Measurements from ENCODE around the gene SPANXC. TPM values are rescaled to one million over a fixed set of nuclear protein-coding genes. Genes with fewer than 3 reads are reported as not detected.
"Not testable (repeated sequence)": the region's sequence is repeated elsewhere in the genome, so short reads cannot be mapped to it uniquely, and the experiment has no call there.

SPANXC gene
- total RNA-seq (2014; rRNA removed; shearing (Covaris generic)) = not detected in 2 replicates

DNA sequence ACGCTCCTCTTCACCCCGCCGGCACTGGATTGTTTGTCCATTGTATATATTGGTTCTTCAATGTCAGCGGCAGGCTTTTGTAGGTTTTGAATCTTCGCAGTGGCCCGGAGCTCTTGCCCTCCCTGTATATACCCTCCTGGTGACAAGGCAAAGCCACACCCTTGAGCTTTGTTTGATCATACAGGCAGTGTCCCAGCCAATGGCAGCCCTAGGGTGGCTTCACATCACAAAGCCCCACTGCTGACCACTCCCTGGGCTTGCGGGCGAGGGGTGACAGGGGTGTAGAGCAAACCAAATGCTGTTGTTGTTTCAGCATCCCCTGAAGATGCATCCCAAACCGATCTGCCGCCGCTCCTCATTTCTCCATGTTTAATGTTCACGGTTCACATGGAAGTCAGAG lies at the start of gene SPANXC:
SPANXC (minus strand) TSS at position 101 of the 400 bp plus-strand sequence; CDS start at position 41, 60 bp downstream.
- H3K4me3 ChIP-seq (ENCODE audit: insufficient read depth, low read depth, low read length); H3K36me3 ChIP-seq (replicated peaks; ENCODE audit: control insufficient read depth, insufficient read depth, low read length); DNase-seq: not testable (repeated sequence)

GRCh38 chrX:141279476-141279875 lies 37.2 kb upstream of the SPANXC start:
- Histone ChIP-seq H3K27me3 (ENCODE audit: control insufficient read depth, insufficient read depth, low read length) (no peaks in the 10 kb centered on the region), H3K4me3 (ENCODE audit: insufficient read depth, low read depth, low read length) (no peak overlapping the region), H3K36me3 (replicated peaks; ENCODE audit: control insufficient read depth, insufficient read depth, low read length) (no peaks in the 10 kb centered on the region)
- DNase-seq = no peak

More for the DNA sequence above, at the start of gene SPANXC:
- not testable (repeated sequence) for H3K27me3 ChIP-seq (ENCODE audit: control insufficient read depth, insufficient read depth, low read length)

DNA sequence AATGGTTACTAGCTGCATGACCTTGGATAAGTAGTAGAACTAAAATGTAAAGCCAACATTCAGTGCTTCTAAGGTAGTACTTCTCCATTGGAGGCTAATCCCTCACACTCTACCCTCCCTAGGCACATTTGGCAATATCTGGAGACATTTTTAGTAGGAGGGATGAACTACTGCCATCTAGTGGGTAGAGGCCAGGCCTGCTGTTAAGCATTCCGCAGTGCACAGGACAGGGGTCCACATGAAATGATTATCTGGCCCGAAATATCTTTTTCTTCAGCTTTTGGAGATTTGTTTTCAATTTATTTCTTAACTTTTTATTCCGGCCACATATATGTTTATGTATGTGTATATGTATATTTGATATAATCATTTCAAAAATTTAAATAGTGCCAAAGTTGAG lies 36.0 kb upstream of the SPANXC start:
- no peak overlapping the region for H3K4me3 ChIP-seq (ENCODE audit: insufficient read depth, low read depth, low read length)
- no peaks in the 10 kb centered on the region for H3K36me3 ChIP-seq (replicated peaks; ENCODE audit: control insufficient read depth, insufficient read depth, low read length)
- H3K27me3 ChIP-seq (ENCODE audit: control insufficient read depth, insufficient read depth, low read length) = no peaks in the 10 kb centered on the region
- DNase-seq = peak; percentile 19

DNA sequence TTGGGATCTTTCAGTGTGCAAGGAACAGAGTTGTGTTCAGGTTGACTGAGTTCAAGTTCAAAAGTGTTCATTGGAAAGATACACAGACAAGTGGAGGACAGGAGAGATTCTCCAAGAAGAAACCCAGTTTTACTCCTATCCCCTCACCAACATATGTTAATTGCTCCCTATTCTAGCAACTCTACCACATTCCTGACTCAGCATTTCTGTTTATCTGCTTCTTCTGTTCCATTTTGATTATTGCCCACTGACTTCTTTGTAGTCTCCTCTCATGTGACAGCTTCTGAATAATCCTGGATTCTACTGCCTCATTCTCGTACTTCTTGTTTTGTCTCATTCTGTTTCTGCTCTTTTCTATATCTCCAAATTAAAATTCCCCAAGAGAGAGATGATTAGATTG lies 15.8 kb upstream of the SPANXC start:
- no peaks in the 10 kb centered on the region for H3K27me3 ChIP-seq (ENCODE audit: control insufficient read depth, insufficient read depth, low read length)
- no peak overlapping the region for H3K4me3 ChIP-seq (ENCODE audit: insufficient read depth, low read depth, low read length)
- no peak for DNase-seq
- no peaks in the 10 kb centered on the region for H3K36me3 ChIP-seq (replicated peaks; ENCODE audit: control insufficient read depth, insufficient read depth, low read length)

- Histone ChIP-seq H3K27me3 (ENCODE audit: control insufficient read depth, insufficient read depth, low read length) (no peaks in the 10 kb centered on the region), H3K36me3 (replicated peaks; ENCODE audit: control insufficient read depth, insufficient read depth, low read length) (no peaks in the 10 kb centered on the region), H3K4me3 (ENCODE audit: insufficient read depth, low read depth, low read length) (no peak overlapping the region)
- DNase-seq = no peak
These were observed 20.7 kb downstream of the SPANXC start for GRCh38 chrX:141221611-141222010.

GRCh38 chrX:141220342-141221008 lies 21.8 kb downstream of the SPANXC start:
- H3K4me3 ChIP-seq (ENCODE audit: insufficient read depth, low read depth, low read length) = no peak overlapping the region
- H3K36me3 ChIP-seq (replicated peaks; ENCODE audit: control insufficient read depth, insufficient read depth, low read length) = no peaks in the 10 kb centered on the region
- no peak for DNase-seq
- H3K27me3 ChIP-seq (ENCODE audit: control insufficient read depth, insufficient read depth, low read length) = no peaks in the 10 kb centered on the region

DNA sequence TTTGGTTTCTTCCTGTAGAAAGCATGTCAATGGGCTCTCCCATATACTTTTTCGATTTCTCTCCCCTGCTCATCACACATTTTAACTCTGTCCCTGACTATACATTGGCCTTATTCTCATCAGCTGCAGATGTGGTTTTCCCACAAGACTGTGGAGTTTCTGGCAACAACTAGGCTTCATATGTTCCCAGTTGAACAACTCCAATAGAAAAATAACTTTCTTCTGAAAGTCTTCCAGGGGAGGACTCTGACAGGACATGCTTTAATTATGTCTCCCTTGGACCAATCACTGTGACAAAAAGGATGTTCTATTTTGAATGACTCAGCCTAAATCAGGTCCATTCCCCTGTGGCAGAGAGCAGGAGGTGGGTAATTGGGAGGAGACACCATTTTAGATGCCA lies 28.1 kb downstream of the SPANXC start:
- Histone ChIP-seq H3K27me3 (ENCODE audit: control insufficient read depth, insufficient read depth, low read length) (no peaks in the 10 kb centered on the region), H3K36me3 (replicated peaks; ENCODE audit: control insufficient read depth, insufficient read depth, low read length) (no peaks in the 10 kb centered on the region), H3K4me3 (ENCODE audit: insufficient read depth, low read depth, low read length) (no peak overlapping the region)
- DNase-seq = no peak

GRCh38 chrX:141201962-141202361 lies 40.4 kb downstream of the SPANXC start:
- Histone ChIP-seq H3K27me3 (ENCODE audit: control insufficient read depth, insufficient read depth, low read length) (no peaks in the 10 kb centered on the region), H3K4me3 (ENCODE audit: insufficient read depth, low read depth, low read length) (no peak overlapping the region), H3K36me3 (replicated peaks; ENCODE audit: control insufficient read depth, insufficient read depth, low read length) (no peaks in the 10 kb centered on the region)
- no peak for DNase-seq

Other genes with a start within 250 kb of the SPANXC start
- not detected in 2 replicates for gene SPANXB1, start 239.9 kb downstream of the SPANXC start, total RNA-seq (2014; rRNA removed; shearing (Covaris generic))
- gene LDOC1, start 65.4 kb downstream of the SPANXC start, total RNA-seq (2014; rRNA removed; shearing (Covaris generic)) = 16.8 and 17.8 TPM in 2 replicates

Data from H7 (cell line).